AG04450 (cell line): Measurements from ENCODE around the gene COG5. TPM values are rescaled to one million over a fixed set of nuclear protein-coding genes. Genes with fewer than 3 reads are reported as not detected.

Experiments
- CTCF ChIA-PET: fragments of 300-600, 350-600 bp; formaldehyde crosslinking; extraction: SDS; loops from one replicate; lab custom pipeline; 2022; ENCODE audit warnings: antibody characterized with exemption, inconsistent platforms; lab: Charles Lee
- POLR2A ChIA-PET: fragments of 350-600 bp; formaldehyde crosslinking; extraction: SDS; loops from one replicate; lab custom pipeline; 2021; ENCODE audit warnings: antibody characterized with exemption, inconsistent platforms; lab: Yijun Ruan, JAX
- DNase-seq: peaks from one replicate; pipeline ENCODE4 v3.0.0-alpha.2; 2011; ENCODE audit warnings: low read depth, low spot score
- H3K27ac ChIP-seq: one replicate; pipeline ENCODE4 v1.5.1; 2012; ENCODE audit warnings: low read depth, low read length, control low read depth
- H3K27me3 ChIP-seq: one replicate; pipeline ENCODE4 v1.6.0; 2012; ENCODE audit warnings: low read length; ENCODE audit not compliant: control insufficient read depth, insufficient read depth
- H3K4me3 ChIP-seq: 2 replicates; pipeline ENCODE4 v1.5.1; 2011; ENCODE audit warnings: mild to moderate bottlenecking, low read depth, low read length, control low read depth
- H3K9me3 ChIP-seq: 2 replicates; pipeline ENCODE4 v1.5.1; 2012; ENCODE audit warnings: low read length; ENCODE audit not compliant: control insufficient read depth, insufficient read depth
- CTCF ChIP-seq: IDR thresholded peaks from 2 replicates; pipeline ENCODE4 v1.5.1; 2011; ENCODE audit warnings: low read depth, low read length, control low read depth, inconsistent platforms
- polyA plus RNA-seq: library from polyadenylated mRNA; depleted of rRNA; stranded (reverse); fragments of >200 nt; gene quantifications from 2 replicates; pipeline ENCODE4 v1.2.3, GENCODE V29; 2011

Gene COG5
- polyA plus RNA-seq, 1 experiment, result 55.2 TPM

DNA sequence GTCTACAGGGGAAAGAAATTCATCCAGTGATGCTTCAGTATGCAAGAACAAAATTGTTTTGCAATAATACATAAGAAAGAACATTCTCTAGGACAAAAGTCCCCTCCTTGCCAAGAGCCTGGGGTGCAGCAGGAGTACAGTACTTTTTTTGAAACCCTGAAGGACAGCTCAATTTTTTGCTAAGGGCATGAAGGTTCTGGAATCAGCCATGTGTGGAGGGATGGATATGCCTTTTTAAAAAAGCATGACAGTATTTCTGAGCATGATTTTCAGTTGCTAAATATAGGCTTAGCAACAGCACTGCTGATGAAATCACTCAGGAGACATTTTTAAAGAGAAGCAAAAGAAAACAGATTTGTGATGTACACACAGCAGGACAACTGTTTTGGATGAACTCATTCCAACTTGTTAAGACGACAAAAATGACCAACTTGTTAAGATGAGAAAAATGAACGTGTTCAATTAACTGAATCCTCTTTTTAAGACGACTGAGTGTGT lies 355.6 kb downstream of the COG5 start:
- Histone ChIP-seq H3K9me3 (no peaks in the 10 kb centered on the region), H3K27me3 (no peaks in the 10 kb centered on the region), H3K27ac (no peak overlapping the region), H3K4me3 (no peak overlapping the region)
- CTCF ChIA-PET, result no interaction called here
- POLR2A ChIA-PET, result interaction anchor here (0.9 kb wide), 1 partner anchor 40 kb away, joined by 3 read pairs; the partner anchor contains the start of gene HBP1
- no peak for TF ChIP-seq CTCF
- no peak for DNase-seq

GRCh38 chr7:107207459-107207858 lies 356.3 kb downstream of the COG5 start:
- no peaks in the 10 kb centered on the region for H3K27me3 ChIP-seq
- H3K27ac ChIP-seq, result no peak overlapping the region
- DNase-seq, result no peak
- no peak for TF ChIP-seq CTCF
- no peak overlapping the region for H3K4me3 ChIP-seq
- ChIA-PET CTCF (no interaction called here), POLR2A (no interaction called here)
- H3K9me3 ChIP-seq, result no peaks in the 10 kb centered on the region

DNA sequence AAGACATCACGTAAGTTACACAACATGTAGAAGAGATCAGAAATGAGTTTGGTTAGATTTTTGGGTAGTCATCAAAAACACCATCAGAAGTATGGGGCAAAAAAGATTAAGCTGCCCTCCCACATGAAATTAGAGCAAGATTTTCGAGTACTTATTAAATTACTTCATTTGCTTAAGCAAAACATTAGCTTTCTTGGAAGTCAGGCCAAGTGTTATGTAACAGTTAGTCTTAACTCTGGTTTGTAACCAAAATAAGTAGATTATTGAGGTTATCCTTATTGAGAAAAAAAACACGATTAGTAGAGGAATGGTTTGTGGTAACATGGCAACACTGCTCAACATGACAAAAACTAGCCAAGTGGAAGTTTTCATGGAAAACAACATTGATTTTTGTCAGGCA lies 357.0 kb downstream of the COG5 start:
- TF ChIP-seq CTCF, result no peak
- Histone ChIP-seq H3K4me3 (no peak overlapping the region), H3K9me3 (no peaks in the 10 kb centered on the region), H3K27me3 (no peaks in the 10 kb centered on the region), H3K27ac (no peak overlapping the region)
- ChIA-PET POLR2A (no interaction called here), CTCF (no interaction called here)
- DNase-seq, result no peak

GRCh38 chr7:107206136-107206535 lies 357.6 kb downstream of the COG5 start:
- Histone ChIP-seq H3K9me3 (no peaks in the 10 kb centered on the region), H3K4me3 (no peak overlapping the region), H3K27me3 (no peaks in the 10 kb centered on the region), H3K27ac (no peak overlapping the region)
- TF ChIP-seq CTCF, result no peak
- CTCF ChIA-PET, result no interaction called here
- POLR2A ChIA-PET, result interaction anchor here (0.7 kb wide), 1 partner anchor 666 kb away, joined by 3 read pairs; no protein-coding TSS in a partner anchor
- DNase-seq, result no peak

GRCh38 chr7:107203607-107204006 lies 360.1 kb downstream of the COG5 start:
- no peak for DNase-seq
- no peaks in the 10 kb centered on the region for H3K27me3 ChIP-seq
- H3K27ac ChIP-seq, result no peak overlapping the region
- no peaks in the 10 kb centered on the region for H3K9me3 ChIP-seq
- CTCF ChIA-PET, result interaction anchor here (0.6 kb wide), 1 partner anchor 678 kb away, joined by 3 read pairs; no protein-coding TSS in a partner anchor
- POLR2A ChIA-PET, result no interaction called here
- H3K4me3 ChIP-seq, result no peak overlapping the region
- no peak for TF ChIP-seq CTCF
